Activated T-cell treated with anti-CD3 and anti-CD28 coated beads for 48 hours (primary cell): Measurements from ENCODE around the gene SRC.

Experiments used
- DNase-seq: peaks from one replicate; pipeline ENCODE4 v3.0.0-alpha.2; 2020; ENCODE audit warnings: low read depth

SRC gene

DNA sequence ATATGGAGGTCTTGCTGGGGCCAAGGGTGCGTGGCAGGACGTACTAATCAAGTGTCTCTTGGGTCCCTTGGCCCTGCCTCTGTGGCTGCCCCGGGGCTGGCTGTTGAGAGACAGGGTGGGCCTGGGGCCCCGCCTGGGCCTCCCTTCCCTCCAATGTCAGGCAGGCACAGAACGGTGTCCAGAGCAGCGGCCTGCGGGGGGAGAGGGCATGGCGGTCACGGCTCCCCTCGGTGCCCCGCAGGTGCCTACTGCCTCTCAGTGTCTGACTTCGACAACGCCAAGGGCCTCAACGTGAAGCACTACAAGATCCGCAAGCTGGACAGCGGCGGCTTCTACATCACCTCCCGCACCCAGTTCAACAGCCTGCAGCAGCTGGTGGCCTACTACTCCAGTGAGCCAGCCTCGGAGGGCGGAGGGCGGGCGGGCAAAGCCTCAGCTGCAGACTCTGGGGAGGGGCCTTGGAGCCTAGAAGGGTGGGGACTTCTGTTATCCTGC, 50.0 kb downstream of the SRC start:
- no peak for DNase-seq

- DNase-seq: no peak
Observed at GRCh38 chr20:37396416-37397075, 50.6 kb downstream of the SRC start.

GRCh38 chr20:37397076-37397953, 51.4 kb downstream of the SRC start:
- no peak for DNase-seq

- no peak for DNase-seq
Observed at GRCh38 chr20:37397954-37398749, 52.2 kb downstream of the SRC start.

DNA sequence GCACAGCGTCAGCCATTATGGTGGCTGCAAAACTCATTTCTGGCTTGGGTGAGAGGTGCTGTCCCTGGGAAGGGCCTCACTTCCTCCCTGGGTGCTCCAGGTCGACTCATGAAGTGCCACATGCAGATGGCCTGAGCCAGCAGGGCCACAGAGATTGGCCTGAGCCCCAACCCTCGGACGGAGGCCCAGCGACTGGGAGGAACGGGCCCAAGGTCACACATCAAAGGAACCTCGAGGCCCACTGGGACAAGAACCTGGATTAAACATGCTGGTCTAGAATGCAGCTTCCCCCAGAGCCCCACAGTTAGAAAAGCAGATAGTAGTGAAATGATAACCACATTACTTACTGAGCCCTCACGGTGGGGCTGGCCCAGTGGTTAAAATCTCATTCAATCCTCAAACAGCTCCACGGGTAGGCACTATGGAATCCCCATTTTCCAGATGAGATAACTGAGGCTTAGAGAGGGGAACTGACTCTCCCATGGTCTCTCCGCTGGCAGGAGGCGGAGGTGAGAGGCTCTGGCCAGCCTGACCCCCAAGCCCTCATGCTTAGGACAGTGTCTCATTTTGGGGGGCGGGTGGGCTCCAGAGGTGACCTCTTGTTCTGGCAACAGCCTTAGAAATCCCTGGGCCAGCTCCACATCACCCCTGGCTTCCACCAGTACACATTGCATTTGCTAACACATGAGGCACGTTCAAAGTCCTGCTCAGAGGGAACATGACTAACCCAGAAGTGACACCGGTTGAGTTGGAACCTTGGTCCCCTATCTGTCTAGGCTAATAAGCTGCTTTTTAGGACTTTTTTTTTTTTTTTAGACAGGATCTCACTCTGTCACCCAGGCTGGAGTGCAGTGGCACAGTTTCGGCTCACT, 53.0 kb downstream of the SRC start:
- DNase-seq: no peak

DNA sequence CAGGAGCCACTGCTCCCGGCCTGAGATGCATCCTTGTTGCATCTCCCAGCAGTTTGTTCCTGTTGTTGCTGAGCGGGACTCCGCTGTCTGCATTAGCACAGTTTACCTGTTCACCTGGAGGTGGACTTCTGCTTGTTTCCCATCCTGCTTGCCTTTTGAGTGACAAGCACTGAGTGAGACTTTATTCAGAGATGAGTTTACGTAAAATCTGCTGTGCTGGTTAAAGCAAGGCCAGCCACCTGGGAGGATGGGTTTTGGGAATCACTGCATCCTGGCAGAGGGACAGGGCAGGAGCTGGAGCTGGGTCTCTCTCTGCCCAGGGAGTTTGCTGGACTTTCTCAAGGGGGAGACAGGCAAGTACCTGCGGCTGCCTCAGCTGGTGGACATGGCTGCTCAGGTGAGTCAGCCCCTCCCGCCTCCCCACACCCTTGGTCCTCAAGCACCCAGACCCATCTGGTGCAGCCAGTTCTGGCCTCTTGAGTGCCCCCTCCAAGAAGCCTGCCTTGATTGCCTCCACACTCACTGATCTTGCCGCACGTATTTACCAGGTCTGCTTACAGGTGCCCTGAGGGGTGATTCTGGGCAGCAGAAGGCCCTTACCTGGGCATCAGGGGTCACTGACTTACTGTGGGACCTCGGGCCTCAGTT, 55.5 kb downstream of the SRC start:
- DNase-seq: no peak

GRCh38 chr20:37401930-37402675, 56.2 kb downstream of the SRC start:
- no peak for DNase-seq

DNA sequence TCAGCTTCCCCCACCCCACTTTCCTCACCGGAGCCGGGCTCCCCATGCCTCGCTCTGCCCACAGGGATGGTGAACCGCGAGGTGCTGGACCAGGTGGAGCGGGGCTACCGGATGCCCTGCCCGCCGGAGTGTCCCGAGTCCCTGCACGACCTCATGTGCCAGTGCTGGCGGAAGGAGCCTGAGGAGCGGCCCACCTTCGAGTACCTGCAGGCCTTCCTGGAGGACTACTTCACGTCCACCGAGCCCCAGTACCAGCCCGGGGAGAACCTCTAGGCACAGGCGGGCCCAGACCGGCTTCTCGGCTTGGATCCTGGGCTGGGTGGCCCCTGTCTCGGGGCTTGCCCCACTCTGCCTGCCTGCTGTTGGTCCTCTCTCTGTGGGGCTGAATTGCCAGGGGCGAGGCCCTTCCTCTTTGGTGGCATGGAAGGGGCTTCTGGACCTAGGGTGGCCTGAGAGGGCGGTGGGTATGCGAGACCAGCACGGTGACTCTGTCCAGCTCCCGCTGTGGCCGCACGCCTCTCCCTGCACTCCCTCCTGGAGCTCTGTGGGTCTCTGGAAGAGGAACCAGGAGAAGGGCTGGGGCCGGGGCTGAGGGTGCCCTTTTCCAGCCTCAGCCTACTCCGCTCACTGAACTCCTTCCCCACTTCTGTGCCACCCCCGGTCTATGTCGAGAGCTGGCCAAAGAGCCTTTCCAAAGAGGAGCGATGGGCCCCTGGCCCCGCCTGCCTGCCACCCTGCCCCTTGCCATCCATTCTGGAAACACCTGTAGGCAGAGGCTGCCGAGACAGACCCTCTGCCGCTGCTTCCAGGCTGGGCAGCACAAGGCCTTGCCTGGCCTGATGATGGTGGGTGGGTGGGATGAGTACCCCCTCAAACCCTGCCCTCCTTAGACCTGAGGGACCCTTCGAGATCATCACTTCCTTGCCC, 57.4 kb downstream of the SRC start:
- no peak for DNase-seq

DNA sequence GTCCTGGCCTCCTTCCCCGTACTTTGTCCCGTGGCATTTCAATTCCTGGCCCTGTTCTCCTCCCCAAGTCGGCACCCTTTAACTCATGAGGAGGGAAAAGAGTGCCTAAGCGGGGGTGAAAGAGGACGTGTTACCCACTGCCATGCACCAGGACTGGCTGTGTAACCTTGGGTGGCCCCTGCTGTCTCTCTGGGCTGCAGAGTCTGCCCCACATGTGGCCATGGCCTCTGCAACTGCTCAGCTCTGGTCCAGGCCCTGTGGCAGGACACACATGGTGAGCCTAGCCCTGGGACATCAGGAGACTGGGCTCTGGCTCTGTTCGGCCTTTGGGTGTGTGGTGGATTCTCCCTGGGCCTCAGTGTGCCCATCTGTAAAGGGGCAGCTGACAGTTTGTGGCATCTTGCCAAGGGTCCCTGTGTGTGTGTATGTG, 58.5 kb downstream of the SRC start:
- DNase-seq: no peak

DNA sequence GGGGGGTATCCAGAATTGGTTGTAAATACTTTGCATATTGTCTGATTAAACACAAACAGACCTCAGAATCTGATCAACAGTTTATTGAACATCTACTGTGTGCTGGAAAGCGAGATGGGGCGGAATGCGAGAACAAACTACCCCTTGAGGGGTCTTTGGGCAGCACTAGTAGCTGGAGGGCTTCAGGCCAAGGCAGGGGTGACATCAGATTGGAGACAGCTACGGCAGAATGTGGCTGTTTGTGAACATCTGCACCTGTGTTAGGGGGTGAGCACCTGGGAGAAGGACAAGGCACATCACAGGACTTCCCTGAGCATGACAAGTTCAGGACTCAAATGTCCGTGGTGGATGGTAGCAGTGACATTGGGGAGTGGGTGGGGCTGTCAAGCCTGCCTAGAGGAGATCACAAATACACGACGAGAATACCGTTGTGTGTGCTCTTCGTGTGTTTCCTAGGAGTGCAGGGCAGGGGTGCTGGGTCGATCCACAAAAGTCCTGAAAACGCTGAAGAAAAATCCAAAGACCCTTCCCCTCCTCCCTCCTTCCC, 59.5 kb downstream of the SRC start:
- DNase-seq: no peak

DNA sequence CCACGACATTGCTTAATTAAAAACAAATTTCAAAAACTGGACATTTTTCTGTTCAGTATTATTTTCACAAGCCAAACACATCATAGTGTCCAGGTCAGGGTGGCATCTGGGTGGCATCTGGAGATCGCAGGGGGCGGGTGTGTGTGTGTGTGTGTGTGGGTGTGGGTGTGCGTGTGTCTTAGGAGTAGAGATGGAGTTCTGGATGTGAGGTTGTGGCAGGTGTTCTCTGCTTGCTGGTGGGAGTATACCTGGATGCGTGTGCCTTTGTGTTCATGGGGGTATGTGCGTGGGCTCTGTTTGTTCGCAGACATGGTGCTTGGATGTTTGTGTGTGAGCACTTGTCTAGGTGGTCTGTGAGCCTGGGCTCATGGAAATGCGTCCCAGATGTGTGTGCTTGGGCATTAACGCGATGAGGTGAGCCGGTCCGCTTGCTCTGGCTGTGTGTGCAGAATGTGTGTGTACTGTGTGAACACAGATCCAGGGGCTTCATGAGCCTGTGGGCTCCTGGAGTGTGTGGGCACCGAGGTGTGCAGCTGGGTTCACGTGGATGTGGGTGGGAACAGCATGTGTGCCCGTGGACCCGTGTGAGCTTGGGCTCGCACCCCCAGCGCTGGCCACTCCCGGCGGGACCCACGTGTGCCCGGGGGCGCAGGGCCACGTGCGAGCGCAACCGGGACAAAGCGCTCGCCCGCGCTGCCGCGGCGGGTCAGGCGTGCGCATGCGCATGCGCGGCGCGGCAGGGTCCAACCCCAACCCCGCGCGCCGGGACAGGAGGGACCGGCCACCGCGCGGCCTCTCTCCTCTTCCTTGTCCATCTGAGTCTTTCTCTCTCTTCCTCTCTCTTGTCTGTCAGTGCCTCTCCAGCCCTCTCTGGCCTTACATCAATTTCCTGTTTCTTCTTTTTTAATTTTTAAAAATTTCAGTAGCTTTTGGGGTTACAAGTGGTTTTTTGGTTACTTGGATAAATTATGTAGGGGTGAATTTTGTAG, 60.4 kb downstream of the SRC start:
- peak; percentile 51 for DNase-seq

GRCh38 chr20:37407019-37407566, 61.2 kb downstream of the SRC start:
- DNase-seq: no peak

DNA sequence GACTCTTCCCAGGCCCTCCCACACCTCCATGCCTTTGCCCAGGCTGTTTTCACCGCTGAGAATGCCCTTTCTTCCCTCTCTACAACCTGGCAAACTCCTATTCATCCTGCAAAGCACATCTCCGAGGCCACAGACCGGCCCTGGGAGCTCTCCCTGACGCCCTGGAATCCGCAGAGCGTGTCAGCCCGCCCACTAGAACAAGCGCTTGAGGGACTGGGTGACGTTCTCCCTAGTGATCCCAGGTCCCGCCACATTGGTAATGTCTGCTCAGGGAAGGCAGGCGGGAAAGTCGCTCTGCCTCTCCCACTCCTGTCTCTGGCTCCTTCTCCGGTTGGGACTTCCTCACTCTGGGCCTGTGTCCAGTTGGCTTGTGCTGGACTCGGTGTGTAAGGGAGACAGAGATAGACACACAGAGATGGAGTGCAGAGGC, 61.6 kb downstream of the SRC start:
- DNase-seq: no peak

DNA sequence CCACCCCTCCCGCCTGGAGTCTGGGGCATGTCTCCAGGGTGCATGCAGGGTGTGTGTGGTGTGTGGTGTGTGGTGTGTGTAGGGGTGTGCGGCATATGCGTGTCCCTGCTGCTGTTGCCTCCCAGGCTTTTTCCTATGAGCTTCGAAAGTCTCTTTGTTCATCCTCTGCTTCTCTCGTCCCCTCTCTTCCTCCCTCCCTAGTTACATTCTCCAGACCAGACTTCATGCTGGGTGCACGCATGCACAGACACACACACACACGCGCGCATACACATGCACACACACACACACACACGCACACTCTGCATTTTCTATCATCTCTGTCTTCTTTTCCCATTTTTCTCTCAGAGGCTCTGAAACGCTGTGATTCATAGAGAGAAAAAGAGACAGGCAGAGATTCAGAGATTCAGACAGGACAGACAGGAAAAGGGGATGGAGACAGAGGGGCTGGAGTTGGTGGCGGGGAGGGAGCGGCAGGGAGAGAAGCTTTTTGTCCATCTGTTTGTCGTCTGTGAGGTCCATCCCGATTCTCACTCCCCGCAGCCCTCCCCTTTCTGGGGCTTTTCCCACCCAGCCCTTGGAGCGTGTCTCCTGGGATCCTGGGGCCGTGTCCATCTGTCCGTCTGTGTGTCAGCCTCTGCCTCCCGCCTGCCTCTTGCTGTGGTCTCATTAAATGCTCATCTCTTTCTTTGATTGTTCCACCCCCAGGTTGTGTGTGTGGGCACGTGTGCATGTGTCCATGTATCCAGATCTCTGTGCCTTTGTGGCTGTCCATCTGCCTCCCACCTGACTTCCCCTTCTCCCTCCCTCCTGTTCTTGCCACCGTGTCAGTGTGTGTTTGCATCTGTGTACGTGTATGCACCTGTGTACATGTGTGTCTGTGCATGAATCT, 62.6 kb downstream of the SRC start:
- no peak for DNase-seq

DNA sequence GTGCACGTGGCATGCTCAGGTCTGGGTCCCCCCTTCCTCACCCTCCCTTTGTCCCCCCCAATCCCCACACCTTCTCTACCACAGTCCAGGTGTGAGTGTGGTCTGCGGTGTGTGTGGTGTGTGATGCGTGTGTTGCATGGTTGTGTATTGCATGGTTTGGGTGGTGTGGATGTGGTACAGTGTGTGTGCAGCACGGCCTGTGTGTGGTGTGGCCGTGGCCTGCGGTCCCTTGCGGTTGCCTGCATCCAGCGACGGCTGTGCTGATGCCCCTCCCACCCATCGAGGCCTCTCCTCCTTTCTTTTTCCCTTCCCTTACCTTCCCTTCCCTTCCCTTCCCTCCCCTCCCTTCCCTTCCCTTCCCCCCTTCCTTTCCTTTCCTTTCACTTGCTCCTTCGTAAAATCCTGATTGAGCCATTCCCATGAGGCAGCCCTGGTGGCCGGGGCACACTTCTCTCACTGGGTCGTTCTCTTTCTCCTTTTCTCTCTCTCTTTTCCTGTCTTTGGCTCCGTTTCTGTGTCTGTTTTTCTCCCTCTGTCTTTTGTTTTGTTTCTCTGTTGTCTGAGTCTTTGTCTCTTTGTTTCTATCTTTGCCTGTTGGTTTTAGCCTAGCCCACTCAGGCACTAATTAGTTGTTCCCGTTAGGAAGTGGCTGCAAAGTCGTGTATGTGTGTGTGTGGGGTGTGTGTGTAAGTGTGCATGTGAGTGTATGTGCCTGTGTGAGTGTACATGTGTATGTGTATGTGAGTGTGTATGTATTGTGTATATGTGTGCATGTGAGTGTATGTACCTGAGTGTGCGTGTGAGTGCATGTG, 65.7 kb downstream of the SRC start:
- DNase-seq: no peak

DNA sequence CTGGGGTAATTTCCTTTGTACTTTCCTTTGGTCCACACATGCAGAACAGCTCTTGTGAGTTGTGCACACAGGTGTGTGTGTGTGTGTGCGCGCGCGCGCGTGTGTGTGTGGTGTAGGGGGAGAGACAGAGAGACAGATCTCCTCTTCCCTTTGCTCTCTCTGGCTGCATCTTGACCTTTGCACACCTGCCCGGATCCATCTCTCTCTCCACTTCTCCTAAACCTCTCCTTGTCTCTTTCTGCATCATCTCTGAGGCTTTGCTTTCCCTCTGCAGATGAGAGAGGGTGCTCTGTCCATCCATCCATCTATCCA, 67.0 kb downstream of the SRC start:
- DNase-seq: no peak
